GM12801 (cell line): ENCODE data around the gene CDCA3.

Experiments
- CTCF ChIP-seq: IDR thresholded peaks from one replicate; pipeline ENCODE4 v1.5.1; 2011; ENCODE audit warnings: control low read depth; ENCODE audit not compliant: insufficient read length; ENCODE audit errors: extremely low read depth

Gene CDCA3

GRCh38 chr12:6854036-6854435 lies 3.0 kb upstream of the CDCA3 start:
- no peak for TF ChIP-seq CTCF

- TF ChIP-seq CTCF, result no peak
These were observed 2.5 kb upstream of the CDCA3 start for GRCh38 chr12:6853626-6854025.

GRCh38 chr12:6852651-6853354 lies 1.7 kb upstream of the CDCA3 start:
- no peak for TF ChIP-seq CTCF

- TF ChIP-seq CTCF, result no peak
These were observed 1.0 kb upstream of the CDCA3 start, which contains the start of gene USP5 for GRCh38 chr12:6851921-6852650. TSS of gene USP5 (plus strand) at chr12:6852150. CDS start at chr12:6852180, 30 bp downstream.

- no peak for TF ChIP-seq CTCF
These were observed 312 bp downstream of the CDCA3 start for GRCh38 chr12:6850796-6851152.

GRCh38 chr12:6849976-6850560 lies 1.0 kb downstream of the CDCA3 start:
- TF ChIP-seq CTCF, result no peak

- no peak for TF ChIP-seq CTCF
These were observed 1.7 kb downstream of the CDCA3 start for GRCh38 chr12:6849427-6849826.
